Upper lobe of left lung (tissue), 4 donors: Measurements from ENCODE around the gene RFT1.

Experiments used
- CTCF ChIP-seq, 6 experiments: fragments of 450-650 bp in 4 of 6; fragments of 200-600 bp in 2 of 6; sonication (generic) in 2 of 6; IDR thresholded peaks; one replicate each; pipeline ENCODE4 v1.5.1; 2016 to 2019; ENCODE audit warnings: antibody characterized with exemption in 6 of 6
- EP300 ChIP-seq, 4 donors: sonication (generic); formaldehyde crosslinking; IDR thresholded peaks; one replicate each; pipeline ENCODE4 v1.5.1; 2017; ENCODE audit warnings: antibody characterized with exemption in 4 of 4, control low read depth in 2 of 4

DNA sequence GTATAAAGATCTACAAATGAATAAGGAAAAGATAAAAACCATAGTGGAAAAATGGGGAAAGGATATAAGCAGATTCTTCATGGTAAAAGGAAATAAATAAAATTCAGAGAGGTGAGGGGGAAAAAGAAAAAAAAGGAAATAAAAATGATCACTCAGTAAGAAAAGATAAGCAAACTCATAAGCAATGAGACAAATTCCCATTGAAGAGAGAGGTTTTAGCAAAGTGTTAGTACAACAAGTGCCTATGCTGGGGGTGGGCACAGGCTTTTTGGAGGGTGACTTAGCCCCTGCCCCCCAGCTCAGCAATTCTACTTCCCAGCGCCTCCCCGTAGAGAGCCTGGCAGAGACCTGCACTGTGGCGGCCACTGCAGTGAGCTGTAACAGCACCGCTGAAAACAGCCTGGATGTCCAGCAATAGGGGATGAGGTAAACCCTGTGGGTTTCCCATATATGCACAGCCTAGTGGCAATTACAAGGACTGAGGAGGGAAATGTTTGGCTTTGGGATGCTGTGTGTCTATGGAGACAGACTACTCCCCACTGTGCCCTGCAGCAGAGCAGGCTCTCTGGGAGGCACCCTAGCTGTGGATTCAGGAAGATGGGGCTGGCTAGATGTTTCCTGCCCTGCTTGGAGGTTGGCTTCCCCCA, 60.7 kb downstream of the RFT1 start:
- TF ChIP-seq CTCF (IDR thresholded peaks at IDR 0.05) (no peak), EP300 (IDR thresholded peaks at IDR 0.05) (no peak)
